ENCODE measurements around the gene HAPLN1.
A peak's percentile ranks its signal among the peaks of the same experiment; 100 is the strongest.

Gene HAPLN1

GRCh38 chr5:83662558-83662957, 58.1 kb downstream of the HAPLN1 start:
- Histone ChIP-seq H3K9ac (ENCODE audit: low read depth, low read length, poor library complexity, severe bottlenecking) (no peak overlapping the region), H3K4me2 (ENCODE audit: low read depth, low read length, poor library complexity, severe bottlenecking) (no peak overlapping the region), H3K27me3 (ENCODE audit: insufficient read depth, low read length, poor library complexity, severe bottlenecking) (peaks cover 46% of the 10 kb centered on the region), H3K4me3 (ENCODE audit: low read length, poor library complexity, severe bottlenecking) (no peak overlapping the region), H4K20me1 (ENCODE audit: insufficient read depth, low read length, poor library complexity, severe bottlenecking) (no peaks in the 10 kb centered on the region), H3F3A (ENCODE audit: low read depth) (no peaks in the 10 kb centered on the region), H2AFZ (ENCODE audit: low read length) (no peak overlapping the region), H3K79me2 (ENCODE audit: insufficient read depth, low read length) (no peaks in the 10 kb centered on the region), H3K36me3 (ENCODE audit: insufficient read depth, low read length) (no peaks in the 10 kb centered on the region), H3K4me1 (ENCODE audit: insufficient read depth, low read length, poor library complexity, severe bottlenecking) (no peaks in the 10 kb centered on the region), H3K9me3 (ENCODE audit: insufficient read depth, low read depth, low read length) (no peaks in the 10 kb centered on the region), H3K9me2 (replicated peaks; ENCODE audit: low read depth, low read length) (no peaks in the 10 kb centered on the region)
- peak; percentile 36; the same call in 1 of the 2 replicates for TF ChIP-seq EZH2phosphoT487 (IDR thresholded peaks at IDR 0.05; ENCODE audit: borderline replicate concordance)
- no peak for TF ChIP-seq CTCF (conservative IDR thresholded peaks at IDR 0.05; ENCODE audit: low read length)

- Histone ChIP-seq H3K79me2 (ENCODE audit: insufficient read depth, low read length) (no peaks in the 10 kb centered on the region), H3K36me3 (ENCODE audit: insufficient read depth, low read length) (no peaks in the 10 kb centered on the region), H3K27me3 (ENCODE audit: insufficient read depth, low read length, poor library complexity, severe bottlenecking) (peaks cover 14% of the 10 kb centered on the region), H3K9me2 (replicated peaks; ENCODE audit: low read depth, low read length) (no peaks in the 10 kb centered on the region), H3F3A (ENCODE audit: low read depth) (no peaks in the 10 kb centered on the region), H3K4me1 (ENCODE audit: insufficient read depth, low read length, poor library complexity, severe bottlenecking) (no peaks in the 10 kb centered on the region), H3K9ac (ENCODE audit: low read depth, low read length, poor library complexity, severe bottlenecking) (no peak overlapping the region), H4K20me1 (ENCODE audit: insufficient read depth, low read length, poor library complexity, severe bottlenecking) (no peaks in the 10 kb centered on the region), H3K4me3 (ENCODE audit: low read length, poor library complexity, severe bottlenecking) (no peak overlapping the region), H3K9me3 (ENCODE audit: insufficient read depth, low read depth, low read length) (no peaks in the 10 kb centered on the region), H2AFZ (ENCODE audit: low read length) (no peak overlapping the region), H3K4me2 (ENCODE audit: low read depth, low read length, poor library complexity, severe bottlenecking) (no peak overlapping the region)
- TF ChIP-seq CTCF (conservative IDR thresholded peaks at IDR 0.05; ENCODE audit: low read length) (no peak), EZH2phosphoT487 (IDR thresholded peaks at IDR 0.05; ENCODE audit: borderline replicate concordance) (no peak)
Measured at GRCh38 chr5:83657807-83658525, 62.7 kb downstream of the HAPLN1 start.

GRCh38 chr5:83654427-83654994, 66.1 kb downstream of the HAPLN1 start:
- Histone ChIP-seq H3K9me3 (ENCODE audit: insufficient read depth, low read depth, low read length) (no peaks in the 10 kb centered on the region), H3K9ac (ENCODE audit: low read depth, low read length, poor library complexity, severe bottlenecking) (no peak overlapping the region), H3F3A (ENCODE audit: low read depth) (no peaks in the 10 kb centered on the region), H3K4me1 (ENCODE audit: insufficient read depth, low read length, poor library complexity, severe bottlenecking) (no peaks in the 10 kb centered on the region), H4K20me1 (ENCODE audit: insufficient read depth, low read length, poor library complexity, severe bottlenecking) (no peaks in the 10 kb centered on the region), H3K27me3 (ENCODE audit: insufficient read depth, low read length, poor library complexity, severe bottlenecking) (peaks cover 13% of the 10 kb centered on the region), H3K36me3 (ENCODE audit: insufficient read depth, low read length) (no peaks in the 10 kb centered on the region), H3K4me2 (ENCODE audit: low read depth, low read length, poor library complexity, severe bottlenecking) (no peak overlapping the region), H3K4me3 (ENCODE audit: low read length, poor library complexity, severe bottlenecking) (no peak overlapping the region), H2AFZ (ENCODE audit: low read length) (no peak overlapping the region), H3K79me2 (ENCODE audit: insufficient read depth, low read length) (no peaks in the 10 kb centered on the region), H3K9me2 (replicated peaks; ENCODE audit: low read depth, low read length) (no peaks in the 10 kb centered on the region)
- TF ChIP-seq EZH2phosphoT487 (IDR thresholded peaks at IDR 0.05; ENCODE audit: borderline replicate concordance) (no peak), CTCF (conservative IDR thresholded peaks at IDR 0.05; ENCODE audit: low read length) (no peak)

Data from Loucy (cell line).